Measurements from ENCODE around the gene SLC30A4.

DNA sequence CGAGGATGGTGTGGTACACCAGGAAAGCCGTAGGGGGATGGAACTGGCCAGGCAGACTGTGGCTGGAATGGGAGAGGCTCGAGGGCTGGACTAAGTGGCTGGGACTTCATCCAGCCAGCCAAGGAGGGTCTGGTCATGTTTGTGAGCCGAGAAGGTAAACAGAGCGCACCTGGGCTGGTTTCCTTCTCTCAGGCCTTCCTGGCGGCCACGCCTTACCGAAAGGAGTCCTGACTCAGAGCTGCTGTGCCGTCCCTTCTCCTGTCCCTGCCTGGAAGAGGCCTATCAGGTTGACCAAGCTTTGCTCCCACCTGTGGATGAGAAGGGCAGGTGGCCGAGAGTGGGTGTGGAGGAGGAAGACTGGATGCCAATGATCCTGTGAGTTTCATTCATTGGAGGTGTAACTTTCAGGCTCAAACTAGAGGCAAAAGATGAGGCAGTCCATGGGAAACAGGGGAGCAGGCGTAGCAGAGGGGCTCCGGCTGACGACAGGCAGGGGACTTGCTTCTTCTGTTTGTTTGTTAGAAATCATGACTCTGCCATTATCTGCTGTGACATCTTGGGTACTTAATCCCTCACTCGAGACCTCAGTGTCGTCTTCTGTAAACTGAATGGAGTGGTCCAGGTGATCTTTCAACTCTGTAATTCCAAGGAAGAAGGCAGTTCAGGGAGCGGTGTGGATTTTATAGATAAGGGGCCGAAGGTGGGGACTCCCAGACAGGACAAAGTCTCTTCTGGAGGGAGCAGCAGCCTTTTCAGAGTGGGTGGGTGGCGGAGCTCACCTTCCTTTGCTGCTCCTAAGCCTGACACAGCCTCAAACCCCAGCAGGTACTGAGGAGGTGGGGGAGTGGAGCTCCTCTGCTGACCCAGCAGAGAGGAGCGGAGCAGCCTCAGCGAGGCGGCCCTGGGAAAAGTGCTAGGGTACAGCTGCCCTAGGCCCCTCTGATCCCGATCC lies 72.4 kb downstream of the SLC30A4 start:
- TF ChIP-seq, protein P1, sequence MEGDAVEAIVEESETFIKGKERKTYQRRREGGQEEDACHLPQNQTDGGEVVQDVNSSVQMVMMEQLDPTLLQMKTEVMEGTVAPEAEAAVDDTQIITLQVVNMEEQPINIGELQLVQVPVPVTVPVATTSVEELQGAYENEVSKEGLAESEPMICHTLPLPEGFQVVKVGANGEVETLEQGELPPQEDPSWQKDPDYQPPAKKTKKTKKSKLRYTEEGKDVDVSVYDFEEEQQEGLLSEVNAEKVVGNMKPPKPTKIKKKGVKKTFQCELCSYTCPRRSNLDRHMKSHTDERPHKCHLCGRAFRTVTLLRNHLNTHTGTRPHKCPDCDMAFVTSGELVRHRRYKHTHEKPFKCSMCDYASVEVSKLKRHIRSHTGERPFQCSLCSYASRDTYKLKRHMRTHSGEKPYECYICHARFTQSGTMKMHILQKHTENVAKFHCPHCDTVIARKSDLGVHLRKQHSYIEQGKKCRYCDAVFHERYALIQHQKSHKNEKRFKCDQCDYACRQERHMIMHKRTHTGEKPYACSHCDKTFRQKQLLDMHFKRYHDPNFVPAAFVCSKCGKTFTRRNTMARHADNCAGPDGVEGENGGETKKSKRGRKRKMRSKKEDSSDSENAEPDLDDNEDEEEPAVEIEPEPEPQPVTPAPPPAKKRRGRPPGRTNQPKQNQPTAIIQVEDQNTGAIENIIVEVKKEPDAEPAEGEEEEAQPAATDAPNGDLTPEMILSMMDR (IDR thresholded peaks at IDR 0.05): no peak
- no peak for TF ChIP-seq TAF1 (IDR thresholded peaks at IDR 0.05; ENCODE audit: borderline replicate concordance, low read depth, low read length)
- no peak for TF ChIP-seq SIN3A (IDR thresholded peaks at IDR 0.05; ENCODE audit: borderline replicate concordance, low read depth, low read length)
- TF ChIP-seq RFX5 (IDR thresholded peaks at IDR 0.05; ENCODE audit: low read length): no peak
- no peak for TF ChIP-seq JUND (IDR thresholded peaks at IDR 0.05)
- no peak for TF ChIP-seq GATA2 (CRISPR knock-in tag; IDR thresholded peaks at IDR 0.05)
- no peak for TF ChIP-seq REST (IDR thresholded peaks at IDR 0.05; ENCODE audit: low read depth, low read length)
